HEK293T (cell line): ENCODE results near the gene MRPS6.

Experiments
- CTCF ChIA-PET: fragments of 350-600 bp; formaldehyde crosslinking; extraction: SDS; loops from one replicate; lab custom pipeline; 2021; ENCODE audit warnings: antibody characterized with exemption, inconsistent platforms; lab: Yijun Ruan, JAX
- POLR2A ChIA-PET: fragments of 350-600 bp; formaldehyde crosslinking; extraction: SDS; loops from one replicate; lab custom pipeline; 2020; ENCODE audit warnings: antibody characterized with exemption, inconsistent platforms; lab: Yijun Ruan, JAX
- DNase-seq: peaks from one replicate; pipeline ENCODE4 v3.0.0; 2012; ENCODE audit warnings: mixed read lengths; ENCODE audit errors: extremely low spot score
- ARNT ChIP-seq: fragments of 450-650 bp; IDR thresholded peaks from 2 replicates; pipeline ENCODE4 v1.6.1; 2017; ENCODE audit warnings: mild to moderate bottlenecking
- BHLHE40 ChIP-seq: fragments of 450-650 bp; IDR thresholded peaks from 2 replicates; pipeline ENCODE4 v1.6.1; 2016; ENCODE audit warnings: mild to moderate bottlenecking, moderate library complexity, borderline replicate concordance
- CTBP1 ChIP-seq: fragments of 450-650 bp; IDR thresholded peaks from 2 replicates; pipeline ENCODE4 v1.6.1; 2016; ENCODE audit warnings: borderline replicate concordance
- ELF4 ChIP-seq: fragments of 450-650 bp; IDR thresholded peaks from 2 replicates; pipeline ENCODE4 v1.6.1; 2017; ENCODE audit warnings: antibody characterized with exemption
- FOXA1 ChIP-seq: fragments of 450-650 bp; IDR thresholded peaks from 2 replicates; pipeline ENCODE4 v1.6.1; 2016; ENCODE audit warnings: mild to moderate bottlenecking
- FOXK2 ChIP-seq: fragments of 450-650 bp; IDR thresholded peaks from 2 replicates; pipeline ENCODE4 v1.6.1; 2016; ENCODE audit warnings: mild to moderate bottlenecking
- FOXM1 ChIP-seq: fragments of 450-650 bp; IDR thresholded peaks from 2 replicates; pipeline ENCODE4 v1.6.1; 2017; ENCODE audit warnings: mild to moderate bottlenecking, borderline replicate concordance
- HDGF ChIP-seq: fragments of 450-650 bp; IDR thresholded peaks from 2 replicates; pipeline ENCODE4 v1.6.1; 2017; ENCODE audit warnings: antibody characterized with exemption, borderline replicate concordance
- L3MBTL2 ChIP-seq: fragments of 450-650 bp; conservative IDR thresholded peaks from 2 replicates; pipeline ENCODE4 v1.6.1; 2016; ENCODE audit warnings: mild to moderate bottlenecking
- LEF1 ChIP-seq: fragments of 450-650 bp; IDR thresholded peaks from 2 replicates; pipeline ENCODE4 v1.6.1; 2017; ENCODE audit warnings: mild to moderate bottlenecking, borderline replicate concordance
- NFRKB ChIP-seq: fragments of 450-650 bp; IDR thresholded peaks from 2 replicates; pipeline ENCODE4 v1.6.1; 2016; ENCODE audit warnings: mild to moderate bottlenecking, moderate library complexity
- SP1 ChIP-seq: fragments of 450-650 bp; IDR thresholded peaks from 2 replicates; pipeline ENCODE4 v1.6.1; 2017
- SUZ12 ChIP-seq: fragments of 450-650 bp; IDR thresholded peaks from 2 replicates; pipeline ENCODE4 v1.6.1; 2016; ENCODE audit warnings: mild to moderate bottlenecking
- TARDBP ChIP-seq: fragments of 450-650 bp; IDR thresholded peaks from 2 replicates; pipeline ENCODE4 v1.6.1; 2016
- ZNF384 ChIP-seq: fragments of 450-650 bp; IDR thresholded peaks from 2 replicates; pipeline ENCODE4 v1.6.1; 2016
- TF ChIP-seq, protein P1 (sequence below): fragments of 450-650 bp; IDR thresholded peaks from 2 replicates; pipeline ENCODE4 v1.6.1; 2016

MRPS6 gene

DNA sequence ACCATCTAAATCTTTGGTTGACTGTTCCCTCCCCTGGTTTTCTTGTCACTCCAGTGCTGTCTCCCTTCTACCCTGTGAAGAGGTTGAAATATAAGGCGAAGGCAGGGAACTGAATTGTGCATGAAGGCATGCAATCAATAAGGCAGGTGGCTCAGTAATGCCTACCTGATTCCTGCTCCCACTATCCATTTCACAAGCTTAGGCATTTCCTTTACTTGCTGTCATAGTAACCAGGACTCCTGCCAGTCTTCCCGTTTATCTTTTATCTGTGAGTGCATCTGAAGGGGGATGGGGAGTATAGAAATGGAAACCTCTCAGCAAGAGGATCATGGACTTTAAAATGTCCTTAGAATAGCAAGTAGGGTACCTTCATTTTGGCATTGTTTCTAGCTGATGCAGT lies 40.5 kb downstream of the MRPS6 start:
- TF ChIP-seq ZNF384 = no peak
- no peak for TF ChIP-seq SUZ12
- TF ChIP-seq LEF1 = no peak
- no peak for TF ChIP-seq SP1
- TF ChIP-seq BHLHE40 = no peak
- no peak for TF ChIP-seq CTBP1
- no peak for TF ChIP-seq FOXM1
- TF ChIP-seq FOXA1 = no peak
- TF ChIP-seq NFRKB = no peak
- no peak for TF ChIP-seq TARDBP
- TF ChIP-seq ARNT = no peak
- TF ChIP-seq, protein P1, sequence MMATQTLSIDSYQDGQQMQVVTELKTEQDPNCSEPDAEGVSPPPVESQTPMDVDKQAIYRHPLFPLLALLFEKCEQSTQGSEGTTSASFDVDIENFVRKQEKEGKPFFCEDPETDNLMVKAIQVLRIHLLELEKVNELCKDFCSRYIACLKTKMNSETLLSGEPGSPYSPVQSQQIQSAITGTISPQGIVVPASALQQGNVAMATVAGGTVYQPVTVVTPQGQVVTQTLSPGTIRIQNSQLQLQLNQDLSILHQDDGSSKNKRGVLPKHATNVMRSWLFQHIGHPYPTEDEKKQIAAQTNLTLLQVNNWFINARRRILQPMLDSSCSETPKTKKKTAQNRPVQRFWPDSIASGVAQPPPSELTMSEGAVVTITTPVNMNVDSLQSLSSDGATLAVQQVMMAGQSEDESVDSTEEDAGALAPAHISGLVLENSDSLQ = no peak
- no peak for TF ChIP-seq HDGF
- TF ChIP-seq ELF4 = no peak
- no peak for TF ChIP-seq L3MBTL2
- TF ChIP-seq FOXK2 = no peak
- CTCF ChIA-PET = no interaction called here
- DNase-seq = no peak
- POLR2A ChIA-PET = no interaction called here

DNA sequence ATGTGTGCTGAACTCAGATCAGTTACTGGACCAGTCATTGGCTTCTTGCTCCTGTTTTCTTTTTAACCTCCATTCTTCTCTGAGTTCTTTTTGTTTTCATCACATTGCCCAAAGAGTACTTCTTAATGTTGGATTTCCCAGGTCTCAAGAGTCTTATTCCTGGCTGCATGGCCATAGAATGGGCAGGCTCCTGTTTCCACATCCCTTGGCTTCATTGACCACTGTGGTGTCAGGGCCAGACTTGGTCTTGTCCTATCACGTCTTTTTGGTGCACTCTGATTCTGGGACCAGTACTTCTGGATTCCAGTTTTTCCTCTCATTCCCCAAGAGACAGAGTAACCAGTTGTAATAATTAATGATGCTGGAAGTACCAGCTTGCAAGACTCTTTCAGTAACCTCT lies 41.8 kb downstream of the MRPS6 start:
- no peak for DNase-seq
- CTCF ChIA-PET = no interaction called here
- TF ChIP-seq CTBP1 = no peak
- TF ChIP-seq FOXM1 = no peak
- TF ChIP-seq L3MBTL2 = no peak
- no peak for TF ChIP-seq TARDBP
- TF ChIP-seq SP1 = no peak
- TF ChIP-seq ELF4 = no peak
- no peak for TF ChIP-seq BHLHE40
- TF ChIP-seq, protein P1 = no peak
- no peak for TF ChIP-seq FOXA1
- no peak for TF ChIP-seq LEF1
- TF ChIP-seq SUZ12 = no peak
- no peak for TF ChIP-seq ARNT
- TF ChIP-seq FOXK2 = no peak
- TF ChIP-seq HDGF = no peak
- no peak for TF ChIP-seq NFRKB
- POLR2A ChIA-PET = no interaction called here

DNA sequence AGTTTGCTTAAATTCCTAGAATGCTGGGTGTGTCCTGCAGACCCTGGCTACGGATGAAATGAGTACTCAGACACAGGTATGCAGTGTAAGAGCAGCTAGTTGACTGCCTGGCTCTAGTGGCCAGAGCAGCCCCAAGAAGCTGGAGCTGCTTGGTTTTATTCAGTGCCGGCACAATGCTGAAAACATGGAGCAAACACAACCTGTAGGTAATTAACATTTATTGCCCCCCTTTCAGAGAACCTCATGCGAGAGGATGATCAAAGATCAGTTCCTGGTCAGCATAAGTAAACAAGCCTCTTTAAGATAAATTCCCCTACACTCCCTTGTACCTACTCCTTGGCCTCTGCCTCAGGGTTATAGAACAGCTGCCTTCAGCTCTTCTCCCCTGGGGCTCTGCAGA lies 43.2 kb downstream of the MRPS6 start:
- ChIA-PET POLR2A (no interaction called here), CTCF (no interaction called here)
- DNase-seq = no peak
- TF ChIP-seq ZNF384 (no peak), L3MBTL2 (no peak), NFRKB (no peak), FOXA1 (no peak), HDGF (no peak), CTBP1 (no peak), ELF4 (no peak), LEF1 (no peak), FOXK2 (no peak), SP1 (no peak), SUZ12 (no peak), ARNT (no peak), BHLHE40 (no peak), FOXM1 (no peak), TARDBP (no peak)
- TF ChIP-seq, protein P1 = no peak

DNA sequence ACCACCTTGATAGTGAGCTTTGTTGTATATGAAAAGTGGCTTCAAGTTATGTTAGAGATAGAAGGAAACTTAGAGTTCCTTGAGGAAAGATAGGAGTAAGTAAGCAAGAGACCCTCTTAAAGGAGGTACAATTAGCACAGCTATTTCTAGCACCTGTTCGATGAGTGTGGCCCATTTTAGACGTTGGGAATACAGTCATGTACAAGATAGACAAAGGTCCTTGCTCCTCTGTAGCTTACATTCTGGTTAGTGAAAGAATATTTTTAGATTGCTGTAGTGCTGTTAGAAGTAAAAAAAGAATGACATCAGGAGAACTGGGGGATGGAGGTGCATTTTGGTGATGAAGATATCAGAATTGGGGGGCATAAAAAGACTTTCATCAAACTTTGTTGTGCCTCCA lies 47.5 kb downstream of the MRPS6 start:
- ChIA-PET CTCF (no interaction called here), POLR2A (no interaction called here)
- no peak for DNase-seq
- TF ChIP-seq ELF4 (no peak), CTBP1 (no peak), NFRKB (no peak), TARDBP (no peak), FOXK2 (no peak), HDGF (no peak), LEF1 (no peak), FOXM1 (no peak)

DNA sequence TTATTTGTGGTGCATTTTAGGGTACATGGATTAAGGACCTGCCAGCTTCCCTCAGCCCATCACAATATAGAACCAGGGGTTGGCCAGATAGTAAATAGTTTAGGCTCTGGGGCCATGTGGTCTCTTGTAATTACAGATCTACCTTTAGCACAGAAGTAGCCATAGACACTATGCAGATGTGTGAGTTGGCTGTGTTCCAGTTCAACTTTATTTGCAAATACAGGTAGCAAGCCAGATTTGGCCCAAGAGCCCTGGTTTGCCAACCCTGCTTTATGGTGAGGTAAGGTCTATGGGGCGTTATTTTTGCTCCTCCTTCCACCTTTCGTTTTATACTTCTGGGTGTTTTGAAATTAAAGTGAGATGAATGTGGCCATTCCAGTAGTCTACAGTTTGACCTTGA lies 48.7 kb downstream of the MRPS6 start:
- CTCF ChIA-PET = interaction anchor here (0.6 to 0.7 kb wide), 2 partner anchors 29 to 32 kb away, joined by 3 to 7 read pairs; no protein-coding TSS in a partner anchor
- no peak for DNase-seq
- POLR2A ChIA-PET = no interaction called here
- TF ChIP-seq ZNF384 (no peak), L3MBTL2 (no peak), SUZ12 (no peak), ELF4 (no peak), NFRKB (no peak), FOXM1 (no peak), LEF1 (no peak), TARDBP (no peak), ARNT (no peak), CTBP1 (no peak), FOXK2 (no peak), SP1 (no peak), HDGF (no peak), BHLHE40 (no peak)
- TF ChIP-seq, protein P1 = no peak
